Tibial artery (tissue), 4 donors: ENCODE measurements around the gene ANP32B.

Experiments used
- DNase-seq, 2 donors: peaks; one replicate each; pipeline ENCODE4 v3.0.0-alpha.2; 2019
- H3K27ac ChIP-seq, 2 donors: fragments of 200-600 bp; sonication (generic) in 1 of 2; 1 replicate in 1 of 2; 2 replicates in 1 of 2; pipeline ENCODE4 v1.5.1; 2018 to 2019; ENCODE audit warnings: mild to moderate bottlenecking in 1 of 2
- H3K27me3 ChIP-seq, 2 donors: fragments of 200-600 bp; sonication (generic) in 1 of 2; one replicate each; pipeline versions ENCODE4 v1.5.1 to v1.6.0; 2016 to 2019
- H3K36me3 ChIP-seq, 3 donors: fragments of 200-600 bp; sonication (generic) in 2 of 3; one replicate each; pipeline ENCODE4 v1.5.1; 2016 to 2019; ENCODE audit warnings: mild to moderate bottlenecking in 2 of 3
- H3K4me1 ChIP-seq, 4 donors: fragments of 200-600 bp; sonication (generic) in 2 of 4; 1 replicate in 3 of 4; 2 replicates in 1 of 4; pipeline ENCODE4 v1.5.1; 2016 to 2019
- H3K4me3 ChIP-seq, 2 donors: fragments of 200-600 bp; sonication (generic) in 1 of 2; 1 replicate in 1 of 2; 2 replicates in 1 of 2; pipeline ENCODE4 v1.5.1; 2018 to 2019; ENCODE audit warnings: mild to moderate bottlenecking in 2 of 2
- H3K9me3 ChIP-seq, 3 donors: fragments of 200-600 bp; sonication (generic) in 1 of 3; one replicate each; pipeline ENCODE4 v1.5.1; 2016 to 2019
- intact Hi-C: fragments of 100-400 bp; cut with DNase I; formaldehyde crosslinking; loops from one replicate; pipeline ENCODE4 v1.15.0; 2023; ENCODE audit warnings: low total_unique reads
- TF ChIP-seq, protein P1 (sequence below), 2 experiments: fragments of 200-600 bp in 1 of 2; fragments of 450-650 bp in 1 of 2; IDR thresholded peaks; one replicate each; pipeline ENCODE4 v1.5.1; 2017 to 2019; ENCODE audit warnings: antibody characterized with exemption in 2 of 2, mild to moderate bottlenecking in 1 of 2, moderate library complexity in 1 of 2

ANP32B gene

DNA sequence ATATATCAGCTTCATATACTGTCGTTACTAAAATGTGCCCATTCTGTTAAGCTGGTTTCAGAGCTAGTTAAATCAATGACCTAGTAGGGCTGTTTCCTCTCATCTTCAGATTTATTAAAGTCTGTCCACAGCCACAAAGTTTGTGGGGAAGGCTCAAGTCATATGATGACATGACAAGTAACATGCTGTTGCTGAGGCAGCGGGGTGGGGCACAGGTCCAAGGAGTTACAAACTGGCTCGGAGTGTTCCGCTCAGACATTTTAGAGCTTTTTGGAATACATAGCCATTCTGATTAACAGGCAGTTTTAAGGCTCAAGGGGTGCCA is 2.7 kb upstream of the ANP32B start:
- Histone ChIP-seq H3K4me3 (no peak overlapping the region), H3K9me3 (no peaks in the 10 kb centered on the region), H3K36me3 (no peaks in the 10 kb centered on the region), H3K27ac (no peak overlapping the region), H3K27me3 (no peaks in the 10 kb centered on the region), H3K4me1 (peaks cover 0 to 13% (median 8%) of the 10 kb centered on the region in 4 donors)
- TF ChIP-seq, protein P1, sequence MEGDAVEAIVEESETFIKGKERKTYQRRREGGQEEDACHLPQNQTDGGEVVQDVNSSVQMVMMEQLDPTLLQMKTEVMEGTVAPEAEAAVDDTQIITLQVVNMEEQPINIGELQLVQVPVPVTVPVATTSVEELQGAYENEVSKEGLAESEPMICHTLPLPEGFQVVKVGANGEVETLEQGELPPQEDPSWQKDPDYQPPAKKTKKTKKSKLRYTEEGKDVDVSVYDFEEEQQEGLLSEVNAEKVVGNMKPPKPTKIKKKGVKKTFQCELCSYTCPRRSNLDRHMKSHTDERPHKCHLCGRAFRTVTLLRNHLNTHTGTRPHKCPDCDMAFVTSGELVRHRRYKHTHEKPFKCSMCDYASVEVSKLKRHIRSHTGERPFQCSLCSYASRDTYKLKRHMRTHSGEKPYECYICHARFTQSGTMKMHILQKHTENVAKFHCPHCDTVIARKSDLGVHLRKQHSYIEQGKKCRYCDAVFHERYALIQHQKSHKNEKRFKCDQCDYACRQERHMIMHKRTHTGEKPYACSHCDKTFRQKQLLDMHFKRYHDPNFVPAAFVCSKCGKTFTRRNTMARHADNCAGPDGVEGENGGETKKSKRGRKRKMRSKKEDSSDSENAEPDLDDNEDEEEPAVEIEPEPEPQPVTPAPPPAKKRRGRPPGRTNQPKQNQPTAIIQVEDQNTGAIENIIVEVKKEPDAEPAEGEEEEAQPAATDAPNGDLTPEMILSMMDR (IDR thresholded peaks at IDR 0.05), result no peak
- peak; percentile 71 to 76 for DNase-seq
- intact Hi-C loops, result loop anchor here (10.0 kb wide), 1 partner anchor 276 kb away; no protein-coding TSS in a partner anchor

DNA sequence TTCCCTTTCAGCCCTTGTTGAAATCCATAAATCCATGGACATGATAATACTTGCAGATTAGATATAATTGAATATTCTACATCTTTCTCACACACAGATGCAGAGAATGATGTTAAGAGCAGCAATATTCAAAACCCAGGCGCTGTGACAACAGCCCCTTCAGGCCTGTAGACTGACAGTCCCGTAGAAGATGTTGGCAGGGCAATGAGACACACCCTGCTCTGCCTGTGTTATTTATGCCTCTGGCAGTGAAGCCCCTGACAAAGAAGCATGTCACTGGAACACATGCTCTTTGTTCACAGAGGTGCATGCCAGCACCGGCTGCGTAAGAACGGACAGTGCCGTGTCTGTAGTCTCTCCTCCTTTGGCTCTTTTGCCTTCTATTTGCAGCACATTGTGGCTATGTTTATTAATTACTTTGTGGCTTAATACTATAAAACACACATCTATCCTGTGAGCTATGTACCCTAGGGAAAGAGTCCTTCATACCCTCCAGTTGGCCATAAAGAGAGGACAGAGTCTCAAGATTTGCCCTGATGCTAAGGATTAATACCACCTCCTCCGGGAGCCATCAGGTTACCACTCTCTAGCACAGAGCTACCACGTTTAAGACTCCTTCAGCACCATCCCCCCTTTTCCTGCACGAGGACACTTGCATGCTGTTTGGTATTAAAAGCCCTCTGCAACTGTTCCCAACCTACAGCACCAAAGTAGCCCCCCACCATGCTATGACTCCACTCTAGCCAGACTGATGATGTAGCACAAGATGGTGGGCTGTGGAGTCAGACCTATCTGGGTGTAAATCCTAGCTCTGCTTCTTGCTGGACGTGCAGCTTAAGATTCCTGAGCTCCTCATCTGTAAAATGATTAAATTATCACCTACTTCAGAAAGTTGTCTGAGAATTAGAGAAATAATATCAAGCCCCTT is 2.0 kb upstream of the ANP32B start:
- peak in 1 of 2 donors; percentile 62 for DNase-seq
- no peak overlapping the region for H3K4me3 ChIP-seq
- no peaks in the 10 kb centered on the region for H3K27me3 ChIP-seq
- no peaks in the 10 kb centered on the region for H3K36me3 ChIP-seq
- peaks cover 0 to 19% (median 12%) of the 10 kb centered on the region in 4 donors for H3K4me1 ChIP-seq
- no peak overlapping the region for H3K27ac ChIP-seq
- no peaks in the 10 kb centered on the region for H3K9me3 ChIP-seq
- intact Hi-C loops, result loop anchor here (10.0 kb wide), 1 partner anchor 276 kb away; no protein-coding TSS in a partner anchor
- TF ChIP-seq, protein P1 (IDR thresholded peaks at IDR 0.05), result no peak

DNA sequence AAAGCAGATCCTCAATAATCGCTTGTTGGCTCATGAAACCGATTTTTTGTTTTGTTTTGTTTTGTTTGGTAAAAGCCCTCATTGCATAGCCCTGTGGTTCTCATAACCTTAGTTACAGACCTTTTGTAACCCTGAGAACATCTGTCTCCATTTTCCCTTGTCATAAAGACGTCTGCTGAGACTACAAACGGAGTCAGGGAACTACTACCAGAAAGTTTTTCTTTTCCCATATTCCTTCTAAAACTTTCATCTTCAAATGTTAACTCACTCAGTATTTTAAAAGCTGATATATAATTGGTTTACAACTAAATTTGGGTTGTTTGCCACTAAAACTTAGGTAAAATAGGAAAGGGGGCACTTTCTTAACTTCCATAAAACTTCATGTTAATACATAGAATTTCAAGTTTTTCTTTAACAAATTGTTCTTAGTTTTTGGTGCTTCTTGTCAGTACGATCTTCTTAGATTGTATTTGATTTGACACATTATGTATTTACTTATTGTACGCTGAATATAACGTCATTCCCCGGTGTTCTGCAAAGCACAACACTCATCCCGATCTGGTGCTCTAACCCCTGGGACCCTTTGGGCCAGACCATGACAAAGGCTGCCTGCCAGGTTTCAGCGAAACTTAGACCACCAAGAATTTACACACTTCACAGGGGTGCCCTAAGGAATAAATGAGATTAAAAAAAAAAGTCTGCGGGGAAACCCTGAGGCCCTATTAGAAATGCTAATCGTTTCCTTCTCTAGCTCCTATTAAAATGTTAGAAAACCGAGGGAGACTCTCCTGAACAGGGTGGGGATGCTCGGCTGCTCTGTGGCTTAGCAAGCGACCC is 1.1 kb upstream of the ANP32B start:
- intact Hi-C loops, result loop anchor here (10.0 kb wide), 1 partner anchor 277 kb away; no protein-coding TSS in a partner anchor
- TF ChIP-seq, protein P1 (IDR thresholded peaks at IDR 0.05), result no peak
- H3K36me3 ChIP-seq, result no peaks in the 10 kb centered on the region
- no peak for DNase-seq
- peak overlapping the region; percentile 89 to 91 for H3K4me3 ChIP-seq
- H3K27me3 ChIP-seq, result no peaks in the 10 kb centered on the region
- H3K9me3 ChIP-seq, result no peaks in the 10 kb centered on the region
- H3K27ac ChIP-seq, result peak overlapping the region; percentile 98 to 99
- peaks cover 0 to 28% (median 14%) of the 10 kb centered on the region in 4 donors for H3K4me1 ChIP-seq

DNA sequence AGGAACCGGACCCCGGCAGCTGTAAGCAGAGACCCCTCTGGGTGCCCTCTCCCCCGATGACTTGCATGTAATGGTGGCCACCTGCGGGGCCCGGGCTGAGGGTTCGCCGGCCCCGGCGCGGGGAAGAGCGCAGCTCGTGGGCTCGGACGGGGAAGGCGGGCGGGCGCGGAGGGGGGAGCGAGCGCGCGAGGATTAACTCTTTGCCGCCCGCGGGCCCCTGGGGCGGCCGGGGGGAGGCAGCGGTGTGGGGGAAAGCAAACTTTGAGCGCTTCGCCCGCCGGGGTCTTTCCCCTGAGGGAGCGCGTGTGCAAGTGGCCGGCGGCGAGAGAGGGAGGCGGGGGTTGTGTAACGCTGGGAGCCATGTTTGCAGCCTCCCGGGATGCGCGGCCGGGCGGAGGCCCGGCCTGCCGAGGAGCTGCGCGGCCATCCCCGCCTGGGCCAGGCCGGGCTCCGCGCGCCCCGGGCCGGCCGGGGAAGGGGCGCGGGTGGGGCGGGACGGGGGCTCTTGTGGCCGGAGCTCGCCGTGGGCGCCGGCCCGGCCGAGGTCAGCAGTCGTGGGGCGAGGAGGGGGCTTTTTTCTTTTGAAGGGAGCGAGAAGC is 547 bp downstream of the ANP32B start:
- peak; percentile 40 to 81 for DNase-seq
- intact Hi-C loops, result loop anchor here (1.0 to 10.0 kb wide), 2 partner anchors 74 to 279 kb away; no protein-coding TSS in a partner anchor
- H3K36me3 ChIP-seq, result no peaks in the 10 kb centered on the region
- H3K9me3 ChIP-seq, result no peaks in the 10 kb centered on the region
- no peaks in the 10 kb centered on the region for H3K27me3 ChIP-seq
- peaks cover 0 to 42% (median 18%) of the 10 kb centered on the region in 4 donors for H3K4me1 ChIP-seq
- H3K27ac ChIP-seq, result peak overlapping the region; percentile 98 to 99
- TF ChIP-seq, protein P1 (IDR thresholded peaks at IDR 0.05), result no peak
- peak overlapping the region; percentile 89 to 91 for H3K4me3 ChIP-seq
